WI38 (cell line): ENCODE measurements around the gene ISY1.
"Not testable (repeated sequence)": the region's sequence is repeated elsewhere in the genome, so short reads cannot be mapped to it uniquely, and the experiment has no call there.

ENCODE experiments used
- H3K4me3 ChIP-seq: 2 replicates; pipeline ENCODE4 v1.5.1; 2011; ENCODE audit warnings: low read depth, mild to moderate bottlenecking, control low read depth, low read length
- CTCF ChIP-seq: IDR thresholded peaks from 2 replicates; pipeline ENCODE4 v1.5.1; 2012; ENCODE audit warnings: low read depth, mild to moderate bottlenecking, control low read depth, low read length

The ISY1 gene

GRCh38 chr3:129182390-129183185 lies 21.7 kb upstream of the ISY1 start:
- H3K4me3 ChIP-seq = peak overlapping the region; percentile 68
- TF ChIP-seq CTCF = no peak

DNA sequence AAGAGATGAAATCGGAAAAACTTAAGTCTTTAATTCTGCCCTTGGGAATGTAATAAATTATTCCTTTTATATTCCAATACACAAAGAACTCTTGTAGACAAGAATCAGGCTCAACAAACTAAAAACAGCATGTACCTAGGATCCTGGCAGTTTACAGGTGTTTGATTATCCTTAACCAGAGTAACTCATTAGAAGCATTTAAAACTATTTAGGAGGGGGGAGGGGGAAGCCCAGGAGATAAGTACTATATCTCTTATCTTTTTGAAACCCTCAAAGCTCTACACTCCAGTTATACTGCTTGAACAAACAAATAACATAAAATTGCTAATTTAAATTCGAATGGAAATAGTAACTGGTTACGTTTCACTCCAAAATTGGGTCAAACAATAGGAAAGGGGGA lies 21.0 kb upstream of the ISY1 start:
- H3K4me3 ChIP-seq = peak overlapping the region; percentile 68
- TF ChIP-seq CTCF = no peak

DNA sequence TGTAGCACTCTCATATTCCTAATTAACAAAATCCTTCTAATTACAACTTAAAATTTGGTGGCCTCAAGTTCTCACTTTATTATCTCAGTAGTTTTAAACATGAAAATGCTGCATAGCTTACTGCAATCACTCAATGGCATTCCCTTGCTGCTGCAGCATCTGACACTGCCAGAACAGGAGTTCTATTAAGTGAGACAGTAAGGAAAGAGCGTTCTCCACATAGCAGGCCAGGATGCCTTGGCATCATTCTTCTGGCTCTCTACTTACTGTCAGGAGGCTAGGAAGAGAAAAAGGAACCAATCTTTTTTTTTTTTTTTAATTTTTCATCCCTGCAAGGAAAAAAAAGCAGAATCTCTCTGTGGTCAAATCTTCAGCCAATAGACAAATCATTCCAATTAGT lies 19.6 kb upstream of the ISY1 start:
- no peak for TF ChIP-seq CTCF
- H3K4me3 ChIP-seq = no peak overlapping the region

GRCh38 chr3:129176051-129176450 lies 15.2 kb upstream of the ISY1 start:
- TF ChIP-seq CTCF = no peak
- no peak overlapping the region for H3K4me3 ChIP-seq

- TF ChIP-seq CTCF = no peak
- H3K4me3 ChIP-seq = no peak overlapping the region
Observed at GRCh38 chr3:129173725-129174124, 12.9 kb upstream of the ISY1 start.

- no peak overlapping the region for H3K4me3 ChIP-seq
- no peak for TF ChIP-seq CTCF
Observed at GRCh38 chr3:129173206-129173605, 12.3 kb upstream of the ISY1 start.

DNA sequence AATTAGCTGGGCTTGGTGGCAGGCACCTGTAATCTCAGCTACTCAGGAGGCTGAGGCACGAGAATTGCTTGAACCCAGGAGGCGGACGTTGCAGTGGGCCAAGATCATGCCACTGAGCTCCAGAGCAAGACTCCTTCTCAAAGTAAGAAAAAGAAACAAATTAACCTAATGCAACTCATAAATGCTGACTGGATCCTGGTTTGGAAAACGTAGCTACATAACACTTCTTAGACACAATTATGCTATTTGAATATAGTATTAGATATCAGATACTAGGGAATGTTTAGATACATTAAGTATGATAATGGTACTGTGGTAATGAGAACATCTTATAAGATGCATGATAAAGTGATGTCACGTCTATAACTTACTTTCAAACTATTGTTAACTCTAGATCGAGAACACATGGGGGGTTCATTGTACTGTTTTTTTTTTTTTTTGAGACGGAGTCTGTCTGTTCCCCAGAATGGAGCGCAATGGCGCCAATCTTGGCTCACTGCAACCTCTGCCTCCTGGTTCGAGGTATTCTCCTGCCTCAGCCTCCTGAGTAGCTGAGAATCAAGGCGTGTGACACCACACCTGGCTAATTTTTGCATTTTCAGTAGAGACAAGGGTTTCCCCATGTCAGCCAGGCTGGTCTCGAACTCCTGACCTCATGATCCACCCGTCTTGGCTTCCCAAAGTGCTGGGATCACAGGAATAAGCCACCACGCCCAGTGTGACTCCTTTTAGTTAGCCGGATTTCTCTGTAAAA lies 5.9 kb upstream of the ISY1 start:
- no peak overlapping the region for H3K4me3 ChIP-seq

GRCh38 chr3:129165594-129165993 lies 4.7 kb upstream of the ISY1 start:
- H3K4me3 ChIP-seq = not testable (repeated sequence)

More for the DNA sequence above, 5.9 kb upstream of the ISY1 start:
- TF ChIP-seq CTCF = no peak
